ENCODE results near the gene FSIP1.

The FSIP1 gene

DNA sequence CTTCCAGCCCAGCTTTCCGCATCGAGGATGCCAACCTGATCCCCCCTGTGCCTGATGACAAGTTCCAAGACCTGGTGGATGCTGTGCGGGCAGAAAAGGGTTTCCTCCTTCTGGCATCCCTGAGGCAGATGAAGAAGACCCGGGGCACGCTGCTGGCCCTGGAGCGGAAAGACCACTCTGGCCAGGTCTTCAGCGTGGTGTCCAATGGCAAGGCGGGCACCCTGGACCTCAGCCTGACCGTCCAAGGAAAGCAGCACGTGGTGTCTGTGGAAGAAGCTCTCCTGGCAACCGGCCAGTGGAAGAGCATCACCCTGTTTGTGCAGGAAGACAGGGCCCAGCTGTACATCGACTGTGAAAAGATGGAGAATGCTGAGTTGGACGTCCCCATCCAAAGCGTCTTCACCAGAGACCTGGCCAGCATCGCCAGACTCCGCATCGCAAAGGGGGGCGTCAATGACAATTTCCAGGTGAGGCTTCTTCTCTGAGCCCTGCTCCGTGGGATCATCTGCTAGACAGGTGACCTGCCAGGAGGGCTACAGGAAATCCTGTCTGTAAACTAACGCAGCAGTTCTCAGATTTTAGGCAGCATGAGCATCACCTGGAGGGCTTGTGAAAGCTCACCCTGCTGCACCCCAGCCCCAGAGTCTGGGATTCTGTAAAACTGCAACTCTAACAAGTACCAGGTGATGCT is 200.2 kb downstream of the FSIP1 start:
- DNase-seq (ENCODE audit: low spot score) = no peak

DNA sequence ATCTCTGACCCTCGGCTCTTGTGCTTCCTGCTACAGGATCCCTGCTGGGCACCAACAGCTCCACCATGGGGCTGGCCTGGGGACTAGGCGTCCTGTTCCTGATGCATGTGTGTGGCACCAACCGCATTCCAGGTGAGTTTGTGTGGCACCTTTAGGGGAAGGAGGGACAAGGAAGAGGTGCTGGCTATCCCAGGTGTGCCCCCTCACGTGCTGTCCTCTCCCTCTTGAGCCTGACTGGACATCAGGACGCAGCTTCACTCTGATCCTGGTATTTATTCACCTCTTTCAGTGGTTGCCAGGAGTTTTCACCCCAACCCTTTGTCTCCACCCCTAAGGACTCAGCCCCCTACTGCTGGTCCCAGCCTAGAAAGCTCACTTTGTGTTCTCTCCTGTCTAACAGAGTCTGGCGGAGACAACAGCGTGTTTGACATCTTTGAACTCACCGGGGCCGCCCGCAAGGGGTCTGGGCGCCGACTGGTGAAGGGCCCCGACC is 200.8 kb downstream of the FSIP1 start:
- peak; percentile 74 for DNase-seq (ENCODE audit: low spot score)

DNA sequence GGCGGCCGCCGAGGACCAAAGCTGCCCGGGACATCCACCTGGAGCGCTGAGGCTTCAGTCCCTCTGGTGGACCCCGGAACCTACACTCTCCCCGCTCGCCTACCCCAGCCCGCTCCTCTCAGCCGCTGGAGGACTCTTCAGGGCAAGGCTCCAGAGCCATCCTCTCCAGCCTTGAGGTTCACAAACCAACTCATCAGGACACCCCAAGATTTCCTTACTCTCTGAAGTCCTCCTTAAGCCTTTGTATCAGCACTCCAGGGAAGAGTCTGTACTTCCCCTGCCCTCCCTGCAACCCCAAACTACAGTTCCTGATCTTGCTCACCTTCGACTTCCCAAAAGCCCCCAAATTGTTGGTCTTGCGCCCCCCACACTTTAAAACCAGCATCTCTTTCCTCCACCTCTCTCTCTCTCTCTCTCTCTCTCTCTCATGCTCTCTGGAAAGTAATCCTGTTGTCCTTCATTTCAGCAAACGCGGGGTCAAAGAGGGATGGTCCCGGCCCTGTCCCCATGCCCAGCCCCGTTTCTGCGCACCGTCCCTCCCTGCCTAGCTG is 201.3 kb downstream of the FSIP1 start:
- no peak for DNase-seq (ENCODE audit: low spot score)

DNA sequence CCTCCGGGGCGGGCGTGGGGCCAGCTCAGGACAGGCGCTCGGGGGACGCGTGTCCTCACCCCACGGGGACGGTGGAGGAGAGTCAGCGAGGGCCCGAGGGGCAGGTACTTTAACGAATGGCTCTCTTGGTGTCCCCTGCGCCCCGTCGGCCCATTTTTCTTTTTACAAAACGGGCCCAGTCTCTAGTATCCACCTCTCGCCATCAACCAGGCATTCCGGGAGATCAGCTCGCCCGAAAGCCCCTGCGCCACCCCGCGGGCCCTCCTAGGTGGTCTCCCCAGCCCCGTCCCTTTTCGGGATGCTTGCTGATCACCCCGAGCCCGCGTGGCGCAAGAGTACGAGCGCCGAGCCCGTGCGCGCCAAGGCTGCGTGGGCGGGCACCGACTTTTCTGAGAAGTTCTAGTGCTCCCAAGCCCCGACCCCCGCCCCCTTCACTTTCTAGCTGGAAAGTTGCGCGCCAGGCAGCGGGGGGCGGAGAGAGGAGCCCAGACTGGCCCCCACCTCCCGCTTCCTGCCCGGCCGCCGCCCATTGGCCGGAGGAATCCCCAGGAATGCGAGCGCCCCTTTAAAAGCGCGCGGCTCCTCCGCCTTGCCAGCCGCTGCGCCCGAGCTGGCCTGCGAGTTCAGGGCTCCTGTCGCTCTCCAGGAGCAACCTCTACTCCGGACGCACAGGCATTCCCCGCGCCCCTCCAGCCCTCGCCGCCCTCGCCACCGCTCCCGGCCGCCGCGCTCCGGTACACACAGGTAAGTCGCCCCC is 202.0 kb downstream of the FSIP1 start, which contains the start of gene THBS1:
THBS1 (plus strand) TSS at position 595 of the 757 bp plus-strand sequence. CDS start 779 bp downstream, outside the sequence.
- DNase-seq (ENCODE audit: low spot score) = peak; percentile 61

DNA sequence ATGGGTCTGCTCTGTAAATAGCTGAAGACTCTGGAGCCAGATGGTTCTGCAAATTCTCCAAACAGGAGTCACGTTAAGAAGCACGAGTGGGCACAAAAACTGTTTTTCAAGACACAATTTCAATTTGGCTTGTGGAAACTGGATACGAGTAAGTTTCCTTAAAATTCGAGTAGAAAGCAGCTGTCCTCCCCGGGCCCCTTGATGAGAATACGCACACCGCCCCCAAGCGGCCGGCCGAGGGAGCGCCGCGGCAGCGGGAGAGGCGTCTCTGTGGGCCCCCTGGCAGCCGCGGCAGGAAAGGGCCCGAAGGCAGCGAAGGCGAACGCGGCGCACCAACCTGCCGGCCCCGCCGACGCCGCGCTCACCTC is 202.5 kb downstream of the FSIP1 start:
- DNase-seq (ENCODE audit: low spot score) = peak; percentile 65

DNA sequence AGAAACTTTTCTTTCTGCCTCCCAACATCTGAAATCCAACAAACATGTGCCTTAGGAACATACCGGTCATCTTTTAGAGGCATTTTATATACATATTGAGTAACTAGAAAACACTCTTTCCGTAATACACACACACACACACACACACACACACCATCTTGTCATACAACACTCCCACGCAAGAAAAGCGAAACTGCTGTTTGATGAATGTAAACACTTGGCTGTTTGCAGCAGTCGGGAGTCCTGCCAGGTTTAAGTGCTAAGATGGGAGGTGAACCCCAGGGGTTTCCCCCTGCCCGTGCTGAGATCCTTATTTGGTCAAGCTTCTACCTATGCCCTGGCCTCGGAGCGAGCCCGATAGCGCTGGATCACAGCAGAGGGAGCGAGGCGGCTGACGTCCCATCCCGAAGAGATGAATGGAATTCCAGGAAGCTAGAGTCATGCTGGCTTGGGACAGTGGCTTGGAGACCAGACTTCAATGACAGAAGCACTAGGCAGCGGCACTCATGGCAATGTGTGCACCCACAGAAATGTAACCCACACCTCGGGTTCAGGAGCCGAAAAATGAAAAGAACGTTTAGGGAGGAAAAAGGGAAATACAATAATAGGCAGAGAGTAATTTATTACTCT is 203.0 kb downstream of the FSIP1 start:
- DNase-seq (ENCODE audit: low spot score) = peak; percentile 41

DNA sequence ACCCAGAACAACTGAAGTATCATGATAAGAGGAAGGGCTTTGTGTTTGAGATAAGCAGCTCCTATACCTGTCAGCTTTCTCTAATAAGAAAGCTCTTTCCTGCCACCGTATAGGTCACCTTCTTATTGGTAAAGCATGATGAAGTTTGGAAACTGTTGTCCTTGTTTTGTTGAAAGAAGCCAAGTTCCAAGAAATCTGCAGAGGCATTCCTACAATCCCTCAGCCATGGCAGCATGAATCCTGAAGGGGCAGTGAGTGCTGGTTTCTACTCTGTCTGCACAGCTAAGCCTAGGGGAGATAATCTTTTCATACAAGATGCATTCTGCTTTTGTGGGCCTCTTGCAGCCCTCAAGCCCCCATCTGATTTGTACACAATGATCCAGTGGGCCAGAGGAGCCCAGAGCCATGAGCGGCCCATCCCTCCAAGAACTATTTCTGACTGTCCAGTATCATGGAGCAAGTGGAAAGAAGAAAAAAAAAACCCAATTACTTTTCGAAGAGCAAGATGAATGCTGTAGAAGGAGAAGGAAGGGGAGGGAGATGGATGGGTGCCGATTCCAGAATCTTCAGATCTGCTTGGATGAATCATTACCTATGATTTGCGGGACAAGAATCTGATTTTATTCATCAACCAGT is 203.7 kb downstream of the FSIP1 start:
- no peak for DNase-seq (ENCODE audit: low spot score)

DNA sequence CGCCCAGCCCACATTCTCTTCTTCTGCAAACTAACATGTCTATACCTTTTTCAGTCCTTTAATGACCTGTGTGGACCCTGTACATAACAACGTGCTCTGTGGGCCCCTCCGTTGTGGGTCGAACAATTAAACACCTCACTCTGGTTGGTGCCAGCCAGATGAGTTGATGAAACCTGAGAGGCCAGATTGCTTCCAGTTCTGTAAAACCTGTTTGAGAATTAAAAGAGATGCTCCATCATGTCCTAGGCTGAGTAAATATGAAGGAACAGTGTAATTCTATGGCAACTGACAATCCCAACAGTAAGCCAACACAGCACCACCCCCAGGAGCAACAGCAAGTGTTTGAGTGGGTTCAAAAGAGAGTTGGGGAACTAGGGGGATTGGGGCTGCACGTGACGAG is 207.5 kb downstream of the FSIP1 start:
- no peak for DNase-seq (ENCODE audit: low spot score)

DNA sequence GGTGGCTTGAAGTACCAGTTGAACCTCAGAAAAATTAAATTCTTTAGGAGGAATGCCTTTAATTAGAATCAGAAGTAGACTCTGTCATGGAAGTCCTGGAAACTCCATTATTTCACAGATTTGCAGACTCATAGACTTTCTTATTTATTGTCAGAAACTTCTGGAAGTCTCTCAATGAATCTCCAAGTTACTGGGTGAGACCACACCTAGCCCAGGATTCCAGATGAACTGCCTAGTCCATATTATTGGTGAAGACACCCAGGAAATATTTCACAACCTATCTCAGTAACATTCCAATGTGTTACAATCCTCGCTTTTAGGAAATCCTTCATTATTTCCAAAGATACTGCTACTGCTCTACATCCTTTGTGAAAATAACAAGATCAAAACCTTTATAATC is 208.2 kb downstream of the FSIP1 start:
- DNase-seq (ENCODE audit: low spot score) = no peak

DNA sequence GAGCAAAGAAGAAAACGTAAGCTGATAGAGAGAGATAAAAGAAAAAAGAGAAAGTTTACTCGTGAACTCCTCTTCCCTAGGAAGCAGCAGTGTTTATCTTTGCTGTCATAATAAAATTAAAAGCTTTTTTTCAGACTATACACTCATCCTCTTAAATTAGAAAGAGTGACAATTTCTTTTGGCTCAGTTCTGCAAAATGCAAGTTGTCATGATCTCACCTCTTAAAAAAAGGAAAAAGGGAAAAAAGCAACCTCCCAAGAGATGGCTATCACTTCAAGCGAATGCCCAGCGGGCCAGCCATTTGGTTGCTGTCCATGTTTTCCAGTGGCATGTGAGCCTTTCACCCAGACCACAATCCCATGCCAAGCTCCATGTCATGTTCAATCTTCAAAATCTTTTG is 208.8 kb downstream of the FSIP1 start:
- no peak for DNase-seq (ENCODE audit: low spot score)

DNA sequence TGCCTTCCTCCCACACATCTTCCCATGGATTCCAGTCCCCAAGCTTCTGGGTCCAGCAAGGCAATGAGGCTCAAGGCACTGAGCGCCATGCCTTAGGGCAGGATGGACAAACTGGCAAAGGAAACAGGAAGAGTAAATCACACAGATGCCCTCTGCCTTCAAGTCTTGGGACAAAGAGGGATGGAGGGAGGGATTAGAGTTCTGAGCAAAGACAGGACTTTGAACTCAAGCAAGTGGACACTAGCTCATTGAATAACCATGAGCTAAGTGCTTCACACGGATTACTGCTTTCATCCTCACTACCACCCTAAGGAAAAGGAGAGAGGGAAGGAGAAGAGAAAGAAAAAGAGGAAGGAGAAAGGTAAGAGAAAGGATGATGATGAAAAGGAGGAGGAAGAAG is 209.4 kb downstream of the FSIP1 start:
- no peak for DNase-seq (ENCODE audit: low spot score)

DNA sequence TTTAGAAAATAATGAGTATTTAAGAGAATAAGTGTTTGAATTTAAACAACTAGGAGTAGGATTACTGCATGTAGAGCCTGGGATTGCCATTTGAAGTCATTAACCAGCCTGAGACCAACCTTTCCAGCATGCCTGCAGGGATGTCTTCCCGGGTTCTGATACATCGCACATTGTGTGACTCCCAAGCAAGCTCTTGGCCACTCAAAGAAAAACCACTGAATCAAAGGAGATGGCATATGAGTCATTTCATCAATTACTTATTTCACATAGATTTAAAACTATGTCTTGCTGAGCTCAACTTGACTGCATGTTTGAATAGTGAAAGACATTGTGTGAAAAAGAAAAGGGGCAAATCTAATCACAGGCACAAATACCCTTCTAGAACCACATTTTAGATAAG is 216.8 kb downstream of the FSIP1 start:
- no peak for DNase-seq (ENCODE audit: low spot score)

DNA sequence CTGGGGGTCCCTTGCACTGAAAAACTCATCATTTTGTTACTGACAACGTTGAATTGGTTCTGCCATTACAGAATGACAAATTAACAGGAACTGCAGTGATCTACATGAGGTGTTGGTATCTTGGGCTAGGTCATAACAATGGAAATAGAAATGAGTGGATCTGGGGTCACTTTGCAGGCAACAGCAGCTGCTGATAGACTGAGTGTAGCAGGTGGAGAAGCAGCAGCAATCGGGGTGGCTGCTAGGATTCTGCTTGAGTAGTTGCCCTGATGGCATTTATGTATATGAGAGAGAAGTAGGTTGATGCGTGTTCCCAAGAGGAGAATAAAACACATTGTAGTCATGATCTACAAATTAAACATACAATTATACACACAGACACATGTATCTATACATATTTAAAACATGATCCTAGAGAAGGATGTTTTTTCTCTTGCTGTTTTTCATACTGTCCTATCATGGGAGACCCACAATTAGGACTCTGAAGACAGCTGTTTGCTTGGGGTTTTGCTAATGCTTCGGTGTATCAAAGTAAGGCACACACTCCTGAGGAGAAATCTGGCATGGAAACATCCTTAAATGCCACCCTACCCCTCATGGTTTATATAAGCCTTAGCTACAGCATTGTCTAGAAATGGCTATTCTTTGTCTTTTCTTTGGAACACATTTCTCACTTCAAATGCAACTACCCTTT is 217.5 kb downstream of the FSIP1 start:
- DNase-seq (ENCODE audit: low spot score) = no peak

DNA sequence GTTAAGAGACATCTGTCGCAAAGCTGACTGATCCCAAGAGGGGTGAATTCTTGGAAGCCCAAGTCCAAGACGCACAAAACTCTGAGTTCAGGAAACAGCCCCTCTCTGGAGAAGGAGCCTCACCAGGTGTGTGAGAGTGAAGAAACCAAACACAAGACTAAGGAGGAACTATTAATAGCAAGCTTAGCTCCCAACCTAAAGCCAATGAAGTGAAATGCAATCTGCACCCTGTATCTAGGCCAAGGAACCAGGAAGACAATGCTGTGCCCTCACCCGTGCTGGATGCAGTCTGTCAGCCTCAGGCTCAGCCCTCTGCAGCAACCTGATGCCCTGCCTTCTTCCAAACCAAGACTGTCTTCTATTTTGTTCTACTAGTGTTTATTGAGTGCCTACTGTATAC is 224.2 kb downstream of the FSIP1 start:
- no peak for DNase-seq (ENCODE audit: low spot score)

DNA sequence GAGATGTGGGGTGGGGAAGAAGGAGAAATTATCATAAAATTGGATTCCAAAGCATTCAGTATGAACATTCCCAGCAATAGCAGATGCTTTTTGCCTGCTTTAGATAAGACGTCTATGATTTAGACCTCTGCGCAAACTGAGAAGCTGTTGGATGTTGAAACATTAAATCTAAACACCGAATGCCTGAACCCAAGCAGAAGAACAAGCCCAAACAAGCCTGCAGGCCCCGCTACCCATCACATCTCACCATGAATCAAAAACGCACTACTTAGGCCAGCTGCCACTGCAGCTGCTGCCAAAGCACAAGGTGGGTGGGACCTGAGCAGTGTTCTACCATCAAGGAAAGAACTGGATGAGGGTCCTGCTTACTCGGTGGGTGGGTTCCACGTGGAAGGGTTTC is 226.2 kb downstream of the FSIP1 start:
- DNase-seq (ENCODE audit: low spot score) = no peak

DNA sequence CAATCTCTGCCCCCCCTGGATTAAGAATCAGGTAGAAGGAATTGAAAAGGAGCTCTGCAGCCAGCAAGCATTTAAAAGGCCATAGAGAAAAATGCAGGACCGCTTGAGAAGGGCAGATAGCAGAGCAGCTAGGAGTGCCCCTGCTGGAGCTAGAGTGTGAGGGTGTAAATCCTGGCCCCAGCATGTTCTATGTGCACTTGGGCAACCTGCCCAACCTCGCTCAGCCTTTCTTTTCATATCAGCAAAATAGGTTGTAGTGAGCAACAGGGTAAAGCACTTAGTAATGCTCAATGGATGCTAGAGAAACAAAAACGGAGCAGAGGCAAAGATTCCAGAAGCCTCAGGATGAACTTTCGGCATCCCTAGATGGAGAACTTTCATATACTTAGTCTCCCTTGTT is 226.8 kb downstream of the FSIP1 start:
- no peak for DNase-seq (ENCODE audit: low spot score)

DNA sequence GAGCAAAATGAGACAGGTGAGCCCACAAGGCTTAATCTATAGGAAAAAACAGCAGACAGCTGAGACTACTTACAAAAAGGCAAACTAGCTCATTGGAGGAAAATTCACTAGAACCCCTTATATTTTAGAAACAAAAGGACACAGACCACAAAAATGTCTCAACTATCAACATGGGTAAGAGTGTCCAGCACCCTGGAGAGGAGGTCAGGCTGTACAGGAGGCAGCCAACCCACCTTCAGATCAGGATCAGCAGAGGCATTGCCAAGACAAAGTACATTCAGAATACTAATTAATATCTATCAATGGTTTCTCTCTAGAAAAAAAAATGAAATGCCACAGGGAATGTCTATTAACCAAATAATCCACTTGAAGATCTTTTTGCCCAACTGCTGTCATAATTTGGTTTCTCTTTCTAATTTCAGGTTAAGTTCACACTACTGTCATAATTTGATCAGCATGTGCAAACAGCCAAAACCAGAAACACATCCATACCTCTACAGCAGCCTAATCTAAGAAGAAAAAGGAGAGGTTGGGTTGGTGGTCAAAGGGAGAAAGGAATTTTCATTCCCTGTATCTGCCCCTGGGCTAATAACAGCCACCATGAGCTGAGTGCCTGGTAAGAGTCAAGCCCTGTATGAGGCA is 227.8 kb downstream of the FSIP1 start:
- DNase-seq (ENCODE audit: low spot score) = no peak

DNA sequence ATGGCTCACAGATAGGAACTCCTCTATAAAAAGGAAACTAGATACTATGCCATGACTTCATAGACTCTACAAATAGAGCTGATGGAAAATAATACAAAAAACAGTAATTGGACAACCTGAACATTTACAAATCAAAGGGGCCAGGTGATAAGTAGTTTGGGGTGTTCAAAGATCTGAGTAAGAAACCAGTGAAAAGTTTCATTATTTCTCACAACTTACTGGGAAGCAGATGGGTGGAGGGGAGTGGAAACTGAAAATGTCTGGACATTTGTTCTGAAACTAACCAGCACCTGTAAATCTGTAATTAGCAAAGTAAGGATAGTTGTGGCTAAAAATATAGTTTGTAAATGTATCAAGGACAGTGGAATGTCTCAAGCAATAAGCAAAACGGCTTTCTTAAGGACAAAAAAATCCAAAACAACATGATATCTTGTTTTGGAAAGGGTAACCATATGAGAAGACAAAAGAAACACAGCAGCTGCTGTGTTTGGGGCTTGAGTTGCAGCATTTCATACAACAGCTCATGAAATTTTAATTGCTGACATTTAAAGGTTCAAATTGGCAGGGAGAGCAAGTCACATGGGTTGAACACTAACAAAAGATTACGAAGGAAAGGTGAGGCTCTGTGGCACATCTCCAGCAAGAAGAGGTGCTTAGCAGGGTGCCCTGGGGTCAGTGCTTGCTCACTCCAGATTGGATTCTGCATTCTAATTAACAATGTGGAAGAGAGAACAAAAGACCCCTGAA is 228.5 kb downstream of the FSIP1 start:
- DNase-seq (ENCODE audit: low spot score) = no peak

DNA sequence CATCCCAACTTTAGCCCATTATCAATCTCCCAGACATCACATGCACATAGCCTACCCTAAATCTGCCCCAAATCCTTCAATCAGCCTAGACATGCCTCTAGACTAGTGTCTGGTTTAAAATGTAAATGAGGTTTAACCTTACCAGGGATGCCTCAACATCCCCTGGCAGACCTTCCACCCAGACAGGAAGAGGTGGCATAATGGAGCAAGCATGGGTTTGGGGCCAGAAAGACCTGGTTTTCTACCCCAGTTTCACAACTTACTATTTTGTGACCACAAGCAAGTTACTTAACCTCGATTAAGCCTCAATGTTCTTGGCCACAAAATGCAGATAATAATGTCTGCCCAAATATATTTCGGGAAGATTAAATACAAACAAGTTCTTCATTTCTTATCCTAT is 230.1 kb downstream of the FSIP1 start:
- DNase-seq (ENCODE audit: low spot score) = no peak

DNA sequence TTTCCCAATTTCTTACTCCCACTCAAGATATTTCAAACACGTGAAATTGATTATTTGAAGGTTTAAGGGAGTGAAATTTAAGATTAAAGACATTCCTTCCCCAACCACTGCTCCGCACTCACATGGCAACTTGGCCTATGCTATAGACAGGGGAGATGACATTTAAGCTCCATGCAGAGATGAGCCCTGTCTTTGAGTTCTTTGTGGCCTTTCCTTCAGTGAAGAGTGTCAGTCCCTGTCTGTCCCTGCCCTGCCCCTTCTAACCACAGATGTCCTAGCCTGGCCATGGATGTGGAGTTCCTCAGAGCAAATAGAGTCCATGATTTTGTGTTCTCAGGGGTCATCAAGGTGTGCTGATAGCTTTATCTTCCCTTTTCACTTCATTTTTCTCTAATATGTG is 231.2 kb downstream of the FSIP1 start:
- no peak for DNase-seq (ENCODE audit: low spot score)

Data from HuH-7.5 (cell line).